IMR-90 (cell line): ENCODE data around the gene GIT1.

Experiments used
- CHD1 ChIP-seq: IDR thresholded peaks from 2 replicates; pipeline ENCODE4 v1.6.1; 2012; ENCODE audit warnings: low read depth, low read length, improper control_type of control experiment
- FOS ChIP-seq: fragments of 150-350 bp; IDR thresholded peaks from 2 replicates; pipeline ENCODE4 v1.6.1; 2016; ENCODE audit warnings: low read depth, low read length
- POLR2A ChIP-seq: IDR thresholded peaks from 2 replicates; pipeline ENCODE4 v1.6.1; 2012; ENCODE audit warnings: mild to moderate bottlenecking, low read depth, low read length
- RAD21 ChIP-seq: IDR thresholded peaks from 2 replicates; pipeline ENCODE4 v1.6.1; 2012; ENCODE audit warnings: low read length, improper control_type of control experiment
- TF ChIP-seq, protein P1 (sequence below): conservative IDR thresholded peaks from 2 replicates; pipeline ENCODE4 v1.5.1; 2012; ENCODE audit warnings: mild to moderate bottlenecking, low read depth, low read length, improper control_type of control experiment
- TF ChIP-seq, protein P2 (sequence below): fragments of 150-350 bp; IDR thresholded peaks from 2 replicates; pipeline ENCODE4 v1.6.1; 2017; ENCODE audit warnings: mild to moderate bottlenecking, antibody characterized with exemption, low read length, low read depth

DNA sequence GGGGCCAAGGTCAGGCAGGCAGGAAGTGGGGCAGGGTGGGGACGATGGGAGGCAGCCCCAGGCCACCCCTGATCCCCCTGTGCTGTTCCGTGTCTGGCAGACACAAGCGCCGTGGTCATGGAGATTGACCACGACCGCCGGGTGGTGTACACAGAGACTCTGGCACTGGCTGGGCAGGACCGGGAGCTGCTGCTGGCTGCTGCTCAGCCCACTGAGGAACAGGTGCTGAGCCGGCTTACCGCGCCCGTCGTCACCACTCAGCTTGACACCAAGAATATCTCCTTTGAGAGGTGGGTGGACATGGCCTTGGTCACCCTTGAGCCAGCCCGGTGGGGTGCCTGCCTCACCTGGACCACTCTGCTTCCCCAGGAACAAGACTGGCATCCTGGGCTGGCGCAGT lies 19.5 kb upstream of the GIT1 start:
- TF ChIP-seq, protein P1, sequence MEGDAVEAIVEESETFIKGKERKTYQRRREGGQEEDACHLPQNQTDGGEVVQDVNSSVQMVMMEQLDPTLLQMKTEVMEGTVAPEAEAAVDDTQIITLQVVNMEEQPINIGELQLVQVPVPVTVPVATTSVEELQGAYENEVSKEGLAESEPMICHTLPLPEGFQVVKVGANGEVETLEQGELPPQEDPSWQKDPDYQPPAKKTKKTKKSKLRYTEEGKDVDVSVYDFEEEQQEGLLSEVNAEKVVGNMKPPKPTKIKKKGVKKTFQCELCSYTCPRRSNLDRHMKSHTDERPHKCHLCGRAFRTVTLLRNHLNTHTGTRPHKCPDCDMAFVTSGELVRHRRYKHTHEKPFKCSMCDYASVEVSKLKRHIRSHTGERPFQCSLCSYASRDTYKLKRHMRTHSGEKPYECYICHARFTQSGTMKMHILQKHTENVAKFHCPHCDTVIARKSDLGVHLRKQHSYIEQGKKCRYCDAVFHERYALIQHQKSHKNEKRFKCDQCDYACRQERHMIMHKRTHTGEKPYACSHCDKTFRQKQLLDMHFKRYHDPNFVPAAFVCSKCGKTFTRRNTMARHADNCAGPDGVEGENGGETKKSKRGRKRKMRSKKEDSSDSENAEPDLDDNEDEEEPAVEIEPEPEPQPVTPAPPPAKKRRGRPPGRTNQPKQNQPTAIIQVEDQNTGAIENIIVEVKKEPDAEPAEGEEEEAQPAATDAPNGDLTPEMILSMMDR: no peak
- no peak for TF ChIP-seq CHD1
- no peak for TF ChIP-seq RAD21
- TF ChIP-seq, protein P2, sequence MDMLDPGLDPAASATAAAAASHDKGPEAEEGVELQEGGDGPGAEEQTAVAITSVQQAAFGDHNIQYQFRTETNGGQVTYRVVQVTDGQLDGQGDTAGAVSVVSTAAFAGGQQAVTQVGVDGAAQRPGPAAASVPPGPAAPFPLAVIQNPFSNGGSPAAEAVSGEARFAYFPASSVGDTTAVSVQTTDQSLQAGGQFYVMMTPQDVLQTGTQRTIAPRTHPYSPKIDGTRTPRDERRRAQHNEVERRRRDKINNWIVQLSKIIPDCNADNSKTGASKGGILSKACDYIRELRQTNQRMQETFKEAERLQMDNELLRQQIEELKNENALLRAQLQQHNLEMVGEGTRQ: no peak
- TF ChIP-seq POLR2A: no peak
- no peak for TF ChIP-seq FOS
